GM12891 (cell line): ENCODE data around the gene CDH13.
A peak's percentile ranks its signal among the peaks of the same experiment; 100 is the strongest.

Experiments used
- DNase-seq: peaks from one replicate; pipeline ENCODE4 v3.0.0; 2011; ENCODE audit warnings: low spot score; ENCODE audit not compliant: insufficient read length
- FAIRE-seq: peaks from 2 replicates; lab custom pipeline; 2011; peaks lifted over from hg19 to GRCh38; lab: Jason Lieb, UNC
- PAX5 ChIP-seq: IDR thresholded peaks from 2 replicates; pipeline ENCODE4 v1.6.1; 2011; ENCODE audit warnings: low read length, moderate library complexity, mild to moderate bottlenecking; ENCODE audit not compliant: insufficient read depth, severe bottlenecking
- POLR2A ChIP-seq: IDR thresholded peaks from 2 replicates; pipeline ENCODE4 v1.6.1; 2011; ENCODE audit warnings: low read depth, low read length, control low read depth
- POLR2AphosphoS5 ChIP-seq: IDR thresholded peaks from 2 replicates; pipeline ENCODE4 v1.6.1; 2011; ENCODE audit warnings: low read depth, low read length, control low read depth
- POU2F2 ChIP-seq: IDR thresholded peaks from 2 replicates; pipeline ENCODE4 v1.6.1; 2011; ENCODE audit warnings: low read depth, mild to moderate bottlenecking, control low read depth, low read length, moderate library complexity
- SPI1 ChIP-seq: IDR thresholded peaks from 2 replicates; pipeline ENCODE4 v1.6.1; 2011; ENCODE audit warnings: low read depth, low read length, control low read depth
- TAF1 ChIP-seq: IDR thresholded peaks from 2 replicates; pipeline ENCODE4 v1.6.1; 2011; ENCODE audit warnings: low read depth, low read length, control low read depth

The CDH13 gene

GRCh38 chr16:82865412-82865811 lies 238.6 kb downstream of the CDH13 start:
- DNase-seq (no peak), FAIRE-seq (no peak)
- no peak for TF ChIP-seq PAX5
- no peak for TF ChIP-seq SPI1
- TF ChIP-seq TAF1, result no peak
- no peak for TF ChIP-seq POU2F2
- TF ChIP-seq POLR2AphosphoS5, result no peak
- TF ChIP-seq POLR2A, result no peak

- TF ChIP-seq POLR2A (no peak), TAF1 (no peak), POLR2AphosphoS5 (no peak), SPI1 (no peak), POU2F2 (no peak), PAX5 (no peak)
- no peak for DNase-seq
These were observed 240.7 kb downstream of the CDH13 start for GRCh38 chr16:82867485-82867884.

GRCh38 chr16:82874271-82874670 lies 247.5 kb downstream of the CDH13 start:
- TF ChIP-seq SPI1, result no peak
- TF ChIP-seq PAX5, result no peak
- no peak for TF ChIP-seq POU2F2
- TF ChIP-seq TAF1, result no peak
- TF ChIP-seq POLR2AphosphoS5, result no peak
- no peak for TF ChIP-seq POLR2A
- FAIRE-seq (no peak), DNase-seq (no peak)

More at GRCh38 chr16:82867485-82867884, 240.7 kb downstream of the CDH13 start:
- FAIRE-seq, result no peak

- no peak for FAIRE-seq
- TF ChIP-seq POLR2AphosphoS5 (no peak), PAX5 (no peak), POU2F2 (no peak), TAF1 (no peak), SPI1 (no peak), POLR2A (no peak)
- no peak for DNase-seq
These were observed 247.9 kb downstream of the CDH13 start for GRCh38 chr16:82874672-82875071.

GRCh38 chr16:82876951-82877350 lies 250.2 kb downstream of the CDH13 start:
- no peak for FAIRE-seq
- no peak for DNase-seq
- TF ChIP-seq PAX5 (no peak), POU2F2 (no peak), POLR2A (no peak), SPI1 (no peak), POLR2AphosphoS5 (no peak), TAF1 (no peak)

- no peak for FAIRE-seq
- TF ChIP-seq SPI1 (no peak), POU2F2 (no peak), TAF1 (no peak), PAX5 (no peak)
These were observed 251.7 kb downstream of the CDH13 start for GRCh38 chr16:82878466-82878865.

GRCh38 chr16:82880346-82880745 lies 253.6 kb downstream of the CDH13 start:
- FAIRE-seq (no peak), DNase-seq (no peak)
- no peak for TF ChIP-seq TAF1
- no peak for TF ChIP-seq POLR2A
- no peak for TF ChIP-seq PAX5

More at GRCh38 chr16:82878466-82878865, 251.7 kb downstream of the CDH13 start:
- DNase-seq, result no peak

GRCh38 chr16:82881516-82881915 lies 254.7 kb downstream of the CDH13 start:
- no peak for FAIRE-seq
- no peak for TF ChIP-seq PAX5
- TF ChIP-seq POLR2AphosphoS5, result no peak
- TF ChIP-seq POU2F2, result no peak
- no peak for TF ChIP-seq POLR2A
- no peak for TF ChIP-seq SPI1
- no peak for TF ChIP-seq TAF1
- DNase-seq, result no peak

- TF ChIP-seq POLR2A, result no peak
- no peak for TF ChIP-seq SPI1
- no peak for TF ChIP-seq POU2F2
- no peak for DNase-seq
- FAIRE-seq, result no peak
These were observed 255.5 kb downstream of the CDH13 start for GRCh38 chr16:82882226-82882625.

GRCh38 chr16:82882982-82883835 lies 256.4 kb downstream of the CDH13 start:
- FAIRE-seq (no peak), DNase-seq (no peak)
- TF ChIP-seq POLR2A (no peak), POU2F2 (no peak), PAX5 (no peak), SPI1 (peak; percentile 72), POLR2AphosphoS5 (no peak), TAF1 (no peak)
